HepG2 (cell line): Measurements from ENCODE around the gene BANP. TPM values are rescaled to one million over a fixed set of nuclear protein-coding genes. Genes with fewer than 3 reads are reported as not detected.
"Not testable (repeated sequence)": the region's sequence is repeated elsewhere in the genome, so short reads cannot be mapped to it uniquely, and the experiment has no call there.

ENCODE experiments used
- ATAC-seq: fragments of 200-7000 bp; cut with Tn5 transposase; 3 replicates; pipeline ENCODE4 v1.9.1; 2020; ENCODE audit warnings: mild to moderate bottlenecking, moderate library complexity
- BruUV-seq: library from RNA; stranded (reverse); fragments of 400-500 nt; replicated peaks from 2 replicates; lab custom pipeline; 2021; lab: Mats Ljungman, UMichigan
- CTCF ChIA-PET: fragments of 300-600 bp; formaldehyde crosslinking; extraction: SDS; loops from one replicate; lab custom pipeline; 2021; ENCODE audit warnings: low total read pairs, inconsistent platforms, low intra/inter-chr PET ratio; lab: Yijun Ruan, JAX
- POLR2A ChIA-PET: fragments of 350-600 bp; sonication (Branson Sonifier 250); formaldehyde crosslinking; loops from one replicate; lab custom pipeline; 2020; ENCODE audit warnings: antibody characterized with exemption, inconsistent platforms; lab: Yijun Ruan, JAX
- DNase-seq: peaks from one replicate; pipeline ENCODE4 v3.0.0-alpha.2; 2015; ENCODE audit warnings: low spot score
- FAIRE-seq: peaks from 3 replicates; lab custom pipeline; 2011; peaks lifted over from hg19 to GRCh38; lab: Jason Lieb, UNC
- H2AFZ ChIP-seq: one replicate; pipeline ENCODE4 v1.6.1; 2011; ENCODE audit warnings: low read length, inconsistent platforms
- H3K27ac ChIP-seq: fragments of 300-600 bp; 3 replicates; pipeline ENCODE4 v1.8.0; 2011; ENCODE audit warnings: mixed run types, mild to moderate bottlenecking, mixed read lengths, low read length, inconsistent platforms; ENCODE audit not compliant: insufficient read depth; ENCODE audit errors: extremely low read length
- H3K27me3 ChIP-seq, 2 experiments: fragments of 200-600 bp in 1 of 2; 2 replicates in 1 of 2; 3 replicates in 1 of 2; pipeline versions ENCODE4 v1.6.0 to v1.8.0; 2011; ENCODE audit warnings: low read length in 2 of 2, mild to moderate bottlenecking in 2 of 2, moderate library complexity in 2 of 2, inconsistent platforms in 1 of 2; ENCODE audit not compliant: insufficient read depth in 2 of 2, control insufficient read depth in 1 of 2
- H3K36me3 ChIP-seq, 2 experiments: fragments of 200-600 bp in 1 of 2; replicated peaks in 1 of 2; 2 replicates in 1 of 2; 3 replicates in 1 of 2; pipeline versions ENCODE4 v1.5.1 to v1.8.0; 2011; ENCODE audit warnings: low read length in 2 of 2, inconsistent platforms in 1 of 2; ENCODE audit not compliant: insufficient read depth in 2 of 2, control insufficient read depth in 1 of 2
- H3K4me1 ChIP-seq: 2 replicates; pipeline ENCODE4 v1.5.1; 2012; ENCODE audit warnings: low read length, inconsistent platforms; ENCODE audit not compliant: insufficient read depth
- H3K4me2 ChIP-seq: 2 replicates; pipeline ENCODE4 v1.6.0; 2011; ENCODE audit warnings: low read depth, low read length, inconsistent platforms
- H3K4me3 ChIP-seq, 3 experiments: fragments of 200-600 bp in 1 of 3; sonication (generic), shearing (Covaris generic) in 1 of 3; replicated peaks in 1 of 3; 2 replicates each; pipeline ENCODE4 v1.5.1; 2011 to 2016; ENCODE audit warnings: low read length in 3 of 3, inconsistent platforms in 2 of 3, low read depth in 2 of 3, mild to moderate bottlenecking in 2 of 3, control low read depth in 1 of 3, mixed read lengths in 1 of 3; ENCODE audit not compliant: insufficient read depth in 1 of 3
- H3K79me2 ChIP-seq: one replicate; pipeline ENCODE4 v1.6.1; 2011; ENCODE audit warnings: low read length, inconsistent platforms; ENCODE audit not compliant: insufficient read depth
- H3K9ac ChIP-seq: 2 replicates; pipeline ENCODE4 v1.6.0; 2011; ENCODE audit warnings: mild to moderate bottlenecking, low read depth, low read length, inconsistent platforms; ENCODE audit not compliant: insufficient read depth
- H3K9me3 ChIP-seq: 2 replicates; pipeline ENCODE4 v1.5.1; 2012; ENCODE audit warnings: mild to moderate bottlenecking, low read length
- H4K20me1 ChIP-seq: 2 replicates; pipeline ENCODE4 v1.6.0; 2011; ENCODE audit warnings: inconsistent platforms, mild to moderate bottlenecking, low read length, moderate library complexity; ENCODE audit not compliant: insufficient read depth
- LCORL ChIP-seq, 2 experiments: fragments of 450-650 bp in 1 of 2; sonication (generic) in 1 of 2; formaldehyde crosslinking in 1 of 2; IDR thresholded peaks; 2 replicates each; pipeline versions ENCODE4 v1.5.0 to v1.6.1; 2017 to 2020; ENCODE audit warnings: antibody characterized with exemption in 1 of 2, missing genetic modification reagents in 1 of 2
- ZNF121 ChIP-seq: sonication (generic); formaldehyde crosslinking; IDR thresholded peaks from 2 replicates; pipeline ENCODE4 v1.5.0; 2020; ENCODE audit warnings: mild to moderate bottlenecking, missing genetic modification reagents
- WGBS: methylation state at CpG from one replicate; pipeline ENCODE4 v1.1.6; 2017; ENCODE audit warnings: low lambda C conversion rate; 5-methylcytosine and 5-hydroxymethylcytosine counted together
- in situ Hi-C: cut with HindIII; loops from 2 replicates; pipeline ENCODE4 v1.10.0; 2017; ENCODE audit warnings: low pct_unique_long_range_greater_than_20kb; ENCODE audit not compliant: extremely low pct_ligation_motif_present
- intact Hi-C: fragments of 100-400 bp; cut with micrococcal nuclease; formaldehyde crosslinking; loops from one replicate; pipeline ENCODE4 v1.10.0; 2022; ENCODE audit not compliant: unreplicated experiment
- polyA plus RNA-seq, 8 experiments: library from polyadenylated mRNA; depleted of rRNA in 3 of 8; stranded (reverse) in 7 of 8; unstranded in 1 of 8; fragments of >200 nt; fragmentation: Illumina TruSeq in 4 of 8; extraction: Trizol in 4 of 8; gene quantifications; 2 replicates each; pipeline versions ENCODE4 v1.2.1 to v1.2.3, GENCODE V29; 2011 to 2016; ENCODE audit warnings: low read depth in 4 of 8, missing spikeins in 1 of 8, mixed read lengths in 1 of 8; ENCODE audit not compliant: insufficient read depth in 1 of 8
- total RNA-seq, 5 experiments: library from RNA; depleted of rRNA; stranded (reverse); fragments of >200 nt; fragmentation: Illumina TruSeq; extraction: Trizol; gene quantifications; 2 replicates each; pipeline ENCODE4 v1.2.3, GENCODE V29; 2016; ENCODE audit warnings: low read depth in 1 of 5
- TF ChIP-seq, protein P1 (sequence below): sonication (generic); formaldehyde crosslinking; IDR thresholded peaks from 2 replicates; pipeline ENCODE4 v1.8.0; 2022; ENCODE audit warnings: mild to moderate bottlenecking, missing genetic modification reagents, moderate library complexity
- TF ChIP-seq, protein P2 (sequence below), 2 experiments: sonication (generic) in 1 of 2; formaldehyde crosslinking in 1 of 2; IDR thresholded peaks; 2 replicates each; pipeline versions ENCODE4 v1.4.0 to v1.6.1; 2016 to 2020; ENCODE audit warnings: borderline replicate concordance in 1 of 2, low read depth in 1 of 2, mild to moderate bottlenecking in 1 of 2, missing genetic modification reagents in 1 of 2

BANP gene
- total and polyA plus RNA-seq, 2 of the 13 experiments (the other 11 are each of a cell fraction or from before 2014, with no cell fraction given), result 20.2 to 23.8 TPM

DNA sequence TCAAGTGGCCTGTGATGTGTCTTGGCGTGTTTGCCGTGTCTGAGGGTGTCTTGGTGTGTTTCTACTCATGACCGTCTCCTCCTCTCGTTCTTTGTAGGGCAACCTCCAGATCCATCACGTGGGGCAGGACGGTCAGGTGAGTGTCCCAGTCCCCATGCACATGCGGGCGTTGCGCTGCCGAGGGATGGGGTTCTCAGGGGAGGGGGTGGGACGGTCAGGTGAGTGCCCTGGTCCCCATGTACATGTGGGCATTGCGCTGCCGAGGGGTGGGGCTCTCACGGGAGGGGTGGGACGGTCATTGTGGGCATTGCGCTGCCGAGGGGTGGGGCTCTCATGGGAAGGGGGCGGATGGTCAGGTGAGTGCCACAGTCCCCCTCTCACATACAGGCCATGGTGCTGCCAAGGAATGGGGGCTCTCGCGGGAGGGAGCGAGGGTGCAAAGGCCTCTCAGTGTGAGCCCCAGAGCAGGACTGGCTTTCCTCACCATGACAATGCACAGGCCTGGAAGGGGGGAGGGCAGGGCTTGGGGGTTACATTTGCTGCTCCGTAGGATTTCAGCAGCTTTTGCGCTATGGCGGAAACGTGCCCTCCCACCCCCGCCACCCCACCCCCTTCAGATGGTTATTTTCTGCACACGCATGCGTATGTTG is 86.8 kb downstream of the BANP start:
- DNase-seq, FAIRE-seq, ATAC-seq, in situ Hi-C loops, BruUV-seq, H3K79me2 ChIP-seq, H4K20me1 ChIP-seq, H3K4me1 ChIP-seq, POLR2A ChIA-PET, CTCF ChIA-PET, H3K9me3 ChIP-seq, H3K9ac ChIP-seq, H3K27me3 ChIP-seq, intact Hi-C loops, H3K4me3 ChIP-seq, H3K4me2 ChIP-seq, H3K27ac ChIP-seq, H2AFZ ChIP-seq: not testable (repeated sequence)
- H3K36me3 ChIP-seq, result peaks cover 10 to 31% of the 10 kb centered on the region in 2 experiments; a peak in 4 of 5 replicates
- WGBS, result 97% methylated on average over 27 of the region's 28 CpGs

DNA sequence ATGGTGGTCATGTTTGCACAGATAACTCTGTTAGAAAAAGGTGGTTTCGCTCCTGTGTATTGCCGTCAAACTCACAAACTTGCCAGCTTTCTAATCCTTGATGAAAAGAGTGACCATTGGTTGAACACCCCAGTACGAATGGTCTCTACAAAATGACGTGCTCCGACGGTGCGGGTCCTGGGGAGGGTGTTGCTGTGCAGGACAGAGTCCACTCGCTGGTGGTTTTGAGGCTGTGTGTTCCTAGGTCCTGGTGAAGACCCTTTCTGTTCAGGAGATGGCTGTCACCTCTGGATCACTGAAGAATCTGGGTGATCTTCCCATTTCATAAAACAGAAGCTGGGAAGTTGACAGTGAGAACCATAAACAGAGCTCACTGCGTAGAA is 87.3 kb downstream of the BANP start:
- H3K4me3 ChIP-seq, in situ Hi-C loops, H3K4me1 ChIP-seq, H3K9me3 ChIP-seq, H2AFZ ChIP-seq, H3K27me3 ChIP-seq, H3K79me2 ChIP-seq, CTCF ChIA-PET, H3K27ac ChIP-seq, H3K4me2 ChIP-seq, intact Hi-C loops, FAIRE-seq, POLR2A ChIA-PET, ATAC-seq, BruUV-seq, H3K9ac ChIP-seq, DNase-seq, H4K20me1 ChIP-seq: not testable (repeated sequence)
- H3K36me3 ChIP-seq, result peaks cover 9 to 29% of the 10 kb centered on the region in 2 experiments; a peak in 4 of 5 replicates
- 96% methylated on average over 9 of the region's 9 CpGs for WGBS

GRCh38 chr16:88039591-88039990 is 88.4 kb downstream of the BANP start:
- no peak overlapping the region for H2AFZ ChIP-seq
- ATAC-seq, result no peak
- no peaks in the 10 kb centered on the region for H3K79me2 ChIP-seq
- H3K4me1 ChIP-seq, result no peaks in the 10 kb centered on the region
- H3K4me2 ChIP-seq, result no peak overlapping the region
- H3K36me3 ChIP-seq, result peaks cover 9 to 25% of the 10 kb centered on the region in 2 experiments; a peak in 4 of 5 replicates
- 96% methylated on average over 11 of the region's 11 CpGs for WGBS
- no peaks in the 10 kb centered on the region for H4K20me1 ChIP-seq
- no peak overlapping the region for H3K9ac ChIP-seq
- H3K27ac ChIP-seq, result no peak overlapping the region
- H3K4me3 ChIP-seq, result no peak overlapping the region
- BruUV-seq, result no TSS peak
- ChIA-PET POLR2A (no interaction called here), CTCF (no interaction called here)
- intact Hi-C loops, result no loop called here
- no peak for DNase-seq
- in situ Hi-C loops, result no loop called here
- H3K27me3 ChIP-seq, result no peaks in the 10 kb centered on the region
- FAIRE-seq, result no peak
- H3K9me3 ChIP-seq, result no peaks in the 10 kb centered on the region
- TF ChIP-seq ZNF121, result no peak
- TF ChIP-seq, protein P1, sequence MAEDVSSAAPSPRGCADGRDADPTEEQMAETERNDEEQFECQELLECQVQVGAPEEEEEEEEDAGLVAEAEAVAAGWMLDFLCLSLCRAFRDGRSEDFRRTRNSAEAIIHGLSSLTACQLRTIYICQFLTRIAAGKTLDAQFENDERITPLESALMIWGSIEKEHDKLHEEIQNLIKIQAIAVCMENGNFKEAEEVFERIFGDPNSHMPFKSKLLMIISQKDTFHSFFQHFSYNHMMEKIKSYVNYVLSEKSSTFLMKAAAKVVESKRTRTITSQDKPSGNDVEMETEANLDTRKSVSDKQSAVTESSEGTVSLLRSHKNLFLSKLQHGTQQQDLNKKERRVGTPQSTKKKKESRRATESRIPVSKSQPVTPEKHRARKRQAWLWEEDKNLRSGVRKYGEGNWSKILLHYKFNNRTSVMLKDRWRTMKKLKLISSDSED (CRISPR knock-in tag), result no peak
- TF ChIP-seq LCORL (IDR thresholded peaks at IDR 0.05), result no peak
- no peak for TF ChIP-seq LCORL (CRISPR knock-in tag; IDR thresholded peaks at IDR 0.05)
- TF ChIP-seq, protein P2, sequence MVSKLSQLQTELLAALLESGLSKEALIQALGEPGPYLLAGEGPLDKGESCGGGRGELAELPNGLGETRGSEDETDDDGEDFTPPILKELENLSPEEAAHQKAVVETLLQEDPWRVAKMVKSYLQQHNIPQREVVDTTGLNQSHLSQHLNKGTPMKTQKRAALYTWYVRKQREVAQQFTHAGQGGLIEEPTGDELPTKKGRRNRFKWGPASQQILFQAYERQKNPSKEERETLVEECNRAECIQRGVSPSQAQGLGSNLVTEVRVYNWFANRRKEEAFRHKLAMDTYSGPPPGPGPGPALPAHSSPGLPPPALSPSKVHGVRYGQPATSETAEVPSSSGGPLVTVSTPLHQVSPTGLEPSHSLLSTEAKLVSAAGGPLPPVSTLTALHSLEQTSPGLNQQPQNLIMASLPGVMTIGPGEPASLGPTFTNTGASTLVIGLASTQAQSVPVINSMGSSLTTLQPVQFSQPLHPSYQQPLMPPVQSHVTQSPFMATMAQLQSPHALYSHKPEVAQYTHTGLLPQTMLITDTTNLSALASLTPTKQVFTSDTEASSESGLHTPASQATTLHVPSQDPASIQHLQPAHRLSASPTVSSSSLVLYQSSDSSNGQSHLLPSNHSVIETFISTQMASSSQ (IDR thresholded peaks at IDR 0.05; ENCODE audit: low read depth), result no peak
- TF ChIP-seq, protein P2 (CRISPR knock-in tag; IDR thresholded peaks at IDR 0.05; ENCODE audit: borderline replicate concordance), result no peak
